ENCODE results near the gene CORO2B.

CORO2B gene

GRCh38 chr15:68578980-68579935, at the start of gene CORO2B:
CORO2B (plus strand) TSS chr15:68578993; CDS start chr15:68579263, 270 bp downstream.
- no peak for DNase-seq

- DNase-seq, result no peak
These were observed 47.2 kb upstream of the CORO2B start for GRCh38 chr15:68531387-68532179.

GRCh38 chr15:68536331-68537095, 42.3 kb upstream of the CORO2B start:
- DNase-seq, result no peak

- DNase-seq, result no peak
These were observed 41.7 kb upstream of the CORO2B start for GRCh38 chr15:68537097-68537496.

- DNase-seq, result no peak
These were observed 41.3 kb upstream of the CORO2B start for GRCh38 chr15:68537506-68537905.

GRCh38 chr15:68538311-68538710, 40.5 kb upstream of the CORO2B start:
- no peak for DNase-seq

- no peak for DNase-seq
These were observed 37.0 kb upstream of the CORO2B start for GRCh38 chr15:68541743-68542142.

GRCh38 chr15:68542348-68542747, 36.4 kb upstream of the CORO2B start:
- no peak for DNase-seq

GRCh38 chr15:68542771-68543164, 36.0 kb upstream of the CORO2B start:
- no peak for DNase-seq

- DNase-seq, result no peak
These were observed 35.4 kb upstream of the CORO2B start for GRCh38 chr15:68543165-68544008.

GRCh38 chr15:68546318-68546717, 32.5 kb upstream of the CORO2B start:
- DNase-seq, result no peak

- no peak for DNase-seq
These were observed 30.4 kb upstream of the CORO2B start for GRCh38 chr15:68548364-68548763.

- DNase-seq, result no peak
These were observed 28.8 kb upstream of the CORO2B start for GRCh38 chr15:68550004-68550403.

GRCh38 chr15:68550498-68551295, 28.1 kb upstream of the CORO2B start:
- DNase-seq, result peak; percentile 44

- DNase-seq, result no peak
These were observed 27.5 kb upstream of the CORO2B start for GRCh38 chr15:68551296-68551635.

- no peak for DNase-seq
These were observed 26.4 kb upstream of the CORO2B start for GRCh38 chr15:68552344-68552743.

- DNase-seq, result no peak
These were observed 26.0 kb upstream of the CORO2B start for GRCh38 chr15:68552773-68553172.

GRCh38 chr15:68553314-68553993, 25.3 kb upstream of the CORO2B start:
- no peak for DNase-seq

- DNase-seq, result peak; percentile 32
These were observed 24.6 kb upstream of the CORO2B start for GRCh38 chr15:68553994-68554720.

Data from NCI-H2107 (cell line).